HCT116 (cell line): ENCODE results near the gene GARIN1A. TPM values are rescaled to one million over a fixed set of nuclear protein-coding genes. Genes with fewer than 3 reads are reported as not detected.

Experiments used
- ATAC-seq: fragments of 200-7000 bp; cut with Tn5 transposase; 2 replicates; pipeline ENCODE4 v1.9.1; 2020; ENCODE audit warnings: mild to moderate bottlenecking, moderate library complexity
- BruUV-seq: library from RNA; stranded (reverse); fragments of 400-500 nt; replicated peaks from 2 replicates; lab custom pipeline; 2021; lab: Mats Ljungman, UMichigan
- CTCF ChIA-PET: fragments of 300-600 bp; sonication (Branson Sonifier 250); formaldehyde crosslinking; loops from one replicate; lab custom pipeline; 2021; ENCODE audit warnings: antibody characterized with exemption; lab: Charles Lee
- POLR2A ChIA-PET: fragments of 300-600, 350-600 bp; sonication (Branson Sonifier 250); formaldehyde crosslinking; loops from one replicate; lab custom pipeline; 2021; ENCODE audit warnings: antibody characterized with exemption; lab: Charles Lee
- RAD21 ChIA-PET, 2 experiments: fragments of 300-600 bp; sonication (Branson Sonifier 250); formaldehyde crosslinking; loops; one replicate each; lab custom pipeline; 2023; ENCODE audit warnings: low total read pairs in 2 of 2; ENCODE audit not compliant: uncharacterized antibody in 2 of 2, unreplicated experiment in 2 of 2, low non-redundant PET in 1 of 2; lab: Charles Lee
- DNase-seq: peaks from one replicate; pipeline ENCODE4 v3.0.0-alpha.2; 2010; ENCODE audit warnings: low read depth, low spot score
- H2AFZ ChIP-seq: fragments of 200-600 bp; shearing (Covaris generic), sonication (generic); 2 replicates; pipeline ENCODE4 v1.6.1; 2017; ENCODE audit warnings: low read depth, mixed run types, mixed read lengths, antibody characterized with exemption, low read length; ENCODE audit not compliant: poor library complexity, severe bottlenecking
- H3K27ac ChIP-seq: 2 replicates; pipeline ENCODE4 v1.5.1; 2012; ENCODE audit warnings: low read depth, low read length
- H3K27me3 ChIP-seq: fragments of 200-600 bp; sonication (generic); 2 replicates; pipeline ENCODE4 v1.6.1; 2016; ENCODE audit warnings: mixed run types, low read length, mixed read lengths; ENCODE audit not compliant: insufficient read depth
- H3K36me3 ChIP-seq, 2 experiments: fragments of 200-500 bp in 1 of 2; fragments of 200-600 bp in 1 of 2; sonication (Bioruptor generic) in 1 of 2; sonication (generic) in 1 of 2; 2 replicates each; pipeline versions ENCODE4 v1.5.1 to v1.6.1; 2014 to 2016; ENCODE audit warnings: low read length in 2 of 2, inconsistent platforms in 1 of 2, mixed read lengths in 1 of 2, mixed run types in 1 of 2; ENCODE audit not compliant: insufficient read depth in 2 of 2, control insufficient read depth in 1 of 2
- H3K4me1 ChIP-seq, 2 experiments: fragments of 200-600 bp in 1 of 2; sonication (generic) in 1 of 2; 2 replicates each; pipeline versions ENCODE4 v1.5.1 to v1.6.1; 2012 to 2017; ENCODE audit warnings: low read length in 2 of 2, inconsistent platforms in 1 of 2, mild to moderate bottlenecking in 1 of 2, mixed read lengths in 1 of 2, mixed run types in 1 of 2, moderate library complexity in 1 of 2; ENCODE audit not compliant: insufficient read depth in 2 of 2, control insufficient read depth in 1 of 2
- H3K4me2 ChIP-seq: fragments of 200-600 bp; sonication (generic); 2 replicates; pipeline ENCODE4 v1.6.1; 2017; ENCODE audit warnings: mixed run types, low read length, mixed read lengths
- H3K4me3 ChIP-seq, 2 experiments: fragments of 200-600 bp in 1 of 2; sonication (generic) in 1 of 2; replicated peaks in 1 of 2; 2 replicates each; pipeline ENCODE4 v1.5.1; 2011 to 2016; ENCODE audit warnings: low read length in 2 of 2, control low read depth in 1 of 2, low read depth in 1 of 2, mild to moderate bottlenecking in 1 of 2, mixed read lengths in 1 of 2, mixed run types in 1 of 2
- H3K79me2 ChIP-seq: fragments of 200-600 bp; sonication (generic); 2 replicates; pipeline ENCODE4 v1.6.1; 2017; ENCODE audit warnings: mild to moderate bottlenecking, mixed run types, low read length, moderate library complexity, mixed read lengths; ENCODE audit not compliant: insufficient read depth
- H3K9ac ChIP-seq: fragments of 200-600 bp; sonication (generic); 2 replicates; pipeline ENCODE4 v1.6.1; 2016; ENCODE audit warnings: low read length, mixed read lengths
- H3K9me2 ChIP-seq: fragments of 200-600 bp; sonication (generic), shearing (Covaris generic); 2 replicates; pipeline ENCODE4 v1.6.1; 2017; ENCODE audit warnings: mixed run types, mild to moderate bottlenecking, moderate library complexity; ENCODE audit not compliant: insufficient read depth
- H3K9me3 ChIP-seq, 2 experiments: fragments of 200-500 bp in 1 of 2; fragments of 200-600 bp in 1 of 2; sonication (Bioruptor generic) in 1 of 2; sonication (generic) in 1 of 2; 2 replicates each; pipeline ENCODE4 v1.6.1; 2014 to 2017; ENCODE audit warnings: low read length in 2 of 2, mixed read lengths in 2 of 2, inconsistent platforms in 1 of 2, low read depth in 1 of 2, mild to moderate bottlenecking in 1 of 2, mixed run types in 1 of 2, moderate library complexity in 1 of 2; ENCODE audit not compliant: control insufficient read depth in 1 of 2, insufficient read depth in 1 of 2
- H4K20me1 ChIP-seq: fragments of 200-600 bp; sonication (generic), shearing (Covaris generic); 2 replicates; pipeline ENCODE4 v1.6.1; 2017; ENCODE audit warnings: mixed run types, mild to moderate bottlenecking, moderate library complexity; ENCODE audit not compliant: insufficient read depth
- CBX3 ChIP-seq: IDR thresholded peaks from 2 replicates; pipeline ENCODE4 v1.6.1; 2012; ENCODE audit warnings: low read depth
- CEBPB ChIP-seq: IDR thresholded peaks from 2 replicates; pipeline ENCODE4 v1.6.1; 2012; ENCODE audit warnings: low read depth
- EGR1 ChIP-seq: IDR thresholded peaks from 2 replicates; pipeline ENCODE4 v1.6.1; 2012; ENCODE audit warnings: low read depth
- ELF1 ChIP-seq: IDR thresholded peaks from 2 replicates; pipeline ENCODE4 v1.6.1; 2012; ENCODE audit warnings: low read depth, borderline replicate concordance
- EZH2 ChIP-seq: fragments of 200-600 bp; sonication (generic); IDR thresholded peaks from 2 replicates; pipeline ENCODE4 v1.6.1; 2017; ENCODE audit warnings: antibody characterized with exemption, mixed run types
- FOSL1 ChIP-seq: IDR thresholded peaks from 2 replicates; pipeline ENCODE4 v1.6.1; 2012; ENCODE audit warnings: low read depth
- JUND ChIP-seq: IDR thresholded peaks from 2 replicates; pipeline ENCODE4 v1.6.1; 2012
- RAD21 ChIP-seq: IDR thresholded peaks from 2 replicates; pipeline ENCODE4 v1.6.1; 2012; ENCODE audit warnings: low read depth, mild to moderate bottlenecking
- SIN3A ChIP-seq: IDR thresholded peaks from 2 replicates; pipeline ENCODE4 v1.6.1; 2012; ENCODE audit warnings: low read depth
- SRF ChIP-seq: IDR thresholded peaks from 2 replicates; pipeline ENCODE4 v1.6.1; 2012; ENCODE audit warnings: low read depth
- TCF7L2 ChIP-seq: IDR thresholded peaks from 2 replicates; pipeline ENCODE4 v1.7.0; 2011; ENCODE audit warnings: borderline replicate concordance, inconsistent platforms; ENCODE audit not compliant: insufficient read depth, insufficient read length; ENCODE audit errors: extremely low read depth
- ZNF274 ChIP-seq: fragments of 200-500 bp; sonication (Bioruptor generic); IDR thresholded peaks from 2 replicates; pipeline ENCODE4 v1.6.1; 2014; ENCODE audit warnings: mild to moderate bottlenecking, low read depth, low read length, inconsistent platforms
- intact Hi-C: fragments of 100-400 bp; cut with micrococcal nuclease; formaldehyde crosslinking; loops from 2 replicates; pipeline ENCODE4 v1.10.0; 2022
- total RNA-seq: library from RNA; stranded (reverse); gene quantifications from one replicate; pipeline ENCODE4 v1.2.1, GENCODE V29; 2021; ENCODE audit not compliant: unreplicated experiment

The GARIN1A gene
- total RNA-seq, 1 experiment from 2014 or later: 0.49 TPM

- TF ChIP-seq CEBPB (no peak), SIN3A (no peak), FOSL1 (no peak), ZNF274 (no peak), EZH2 (no peak), TCF7L2 (no peak), ELF1 (no peak), SRF (no peak), JUND (no peak)
These were observed 27.2 kb downstream of the GARIN1A start (continued) for GRCh38 chr7:128699196-128699712.

GRCh38 chr7:128699895-128700294, 27.8 kb downstream of the GARIN1A start:
- intact Hi-C loops: no loop called here
- Histone ChIP-seq H3K9me2 (no peaks in the 10 kb centered on the region), H4K20me1 (no peaks in the 10 kb centered on the region), H3K27me3 (no peaks in the 10 kb centered on the region), H2AFZ (no peak overlapping the region), H3K36me3 (no peaks in the 10 kb centered on the region), H3K9ac (no peak overlapping the region), H3K4me3 (no peak overlapping the region), H3K9me3 (no peaks in the 10 kb centered on the region), H3K4me1 (peaks cover 0 to 15% of the 10 kb centered on the region in 2 experiments; a peak in 2 of 4 replicates), H3K27ac (no peak overlapping the region), H3K79me2 (no peaks in the 10 kb centered on the region), H3K4me2 (no peak overlapping the region)
- no peak for ATAC-seq
- BruUV-seq: no TSS peak
- no peak for DNase-seq
- CTCF ChIA-PET: no interaction called here
- POLR2A ChIA-PET: no interaction called here
- TF ChIP-seq CEBPB: no peak
- TF ChIP-seq SRF: no peak
- no peak for TF ChIP-seq FOSL1
- no peak for TF ChIP-seq RAD21
- TF ChIP-seq EGR1: no peak
- TF ChIP-seq CBX3: no peak
- RAD21 ChIA-PET: no interaction called here
